ENCODE results near the gene ZNF774.

ZNF774 gene

GRCh38 chr15:90396321-90396720, 44.2 kb downstream of the ZNF774 start:
- no peak overlapping the region for H3K14ac ChIP-seq (ENCODE audit: low read length)
- H3K27ac ChIP-seq (replicated peaks; ENCODE audit: low read length), result no peak overlapping the region
- H2BK120ac ChIP-seq (ENCODE audit: low read depth, low read length), result no peak overlapping the region
- no peak overlapping the region for H3K18ac ChIP-seq (ENCODE audit: low read length)
- H2BK5ac ChIP-seq (ENCODE audit: low read length), result no peak overlapping the region
- H3K9ac ChIP-seq (ENCODE audit: low read depth, low read length, poor library complexity), result no peak overlapping the region
- H4K91ac ChIP-seq (ENCODE audit: low read depth, low read length, poor library complexity), result no peak overlapping the region
- H3K9me3 ChIP-seq (replicated peaks in 1 of 2; ENCODE audit: control insufficient read depth in 2 of 2, insufficient read depth in 1 of 2, low read depth in 1 of 2, low read length in 2 of 2), result no peaks in the 10 kb centered on the region
- H2BK12ac ChIP-seq (ENCODE audit: low read length), result no peak overlapping the region
- DNase-seq (ENCODE audit: low spot score), result no peak
- H3K23ac ChIP-seq (ENCODE audit: low read depth, low read length, poor library complexity), result no peak overlapping the region
- no peak overlapping the region for H3K4ac ChIP-seq (ENCODE audit: low read length)
- H2AK5ac ChIP-seq (ENCODE audit: low read depth, low read length), result no peak overlapping the region
- peaks cover 0 to 26% of the 10 kb centered on the region in 2 donors for H3K36me3 ChIP-seq (replicated peaks in 1 of 2; ENCODE audit: control insufficient read depth in 2 of 2, insufficient read depth in 2 of 2, low read length in 2 of 2)
- peaks cover 4 to 8% of the 10 kb centered on the region in 2 donors for H3K4me1 ChIP-seq (ENCODE audit: control insufficient read depth in 2 of 2, insufficient read depth in 1 of 2, low read depth in 1 of 2, low read length in 2 of 2)
- H2BK15ac ChIP-seq (ENCODE audit: low read length), result no peak overlapping the region
- H3K27me3 ChIP-seq (ENCODE audit: control insufficient read depth in 3 of 3, insufficient read depth in 3 of 3, low read depth in 1 of 3, low read length in 3 of 3), result no peaks in the 10 kb centered on the region
- WGBS, 2 donors (ENCODE audit: extremely low coverage in 2 of 2, insufficient read length in 2 of 2, insufficient replicate concordance in 1 of 2), result no CpG with 5 or more reads among the region's 4 CpGs
- no peak overlapping the region for H2AFZ ChIP-seq (ENCODE audit: low read length)
- no peak overlapping the region for H4K8ac ChIP-seq (ENCODE audit: low read depth, low read length)
- H3K4me3 ChIP-seq (ENCODE audit: low read length in 2 of 2), result no peak overlapping the region
- peaks cover 2% of the 10 kb centered on the region for H3K79me1 ChIP-seq (ENCODE audit: low read depth, low read length)
- no peak overlapping the region for H3K4me2 ChIP-seq (ENCODE audit: insufficient read depth, low read length, poor library complexity, severe bottlenecking)

- Histone ChIP-seq H3K9ac (ENCODE audit: low read depth, low read length, poor library complexity) (no peak overlapping the region), H3K36me3 (replicated peaks in 1 of 2; ENCODE audit: control insufficient read depth in 2 of 2, insufficient read depth in 2 of 2, low read length in 2 of 2) (peaks cover 0 to 3% of the 10 kb centered on the region in 2 donors), H4K8ac (ENCODE audit: low read depth, low read length) (no peak overlapping the region), H2AK5ac (ENCODE audit: low read depth, low read length) (no peak overlapping the region), H3K4me1 (ENCODE audit: control insufficient read depth in 2 of 2, insufficient read depth in 1 of 2, low read depth in 1 of 2, low read length in 2 of 2) (peaks cover 4 to 14% of the 10 kb centered on the region in 2 donors), H3K4me3 (ENCODE audit: low read length in 2 of 2) (no peak overlapping the region), H3K4ac (ENCODE audit: low read length) (no peak overlapping the region), H3K9me3 (replicated peaks in 1 of 2; ENCODE audit: control insufficient read depth in 2 of 2, insufficient read depth in 1 of 2, low read depth in 1 of 2, low read length in 2 of 2) (no peaks in the 10 kb centered on the region), H3K27me3 (ENCODE audit: control insufficient read depth in 3 of 3, insufficient read depth in 3 of 3, low read depth in 1 of 3, low read length in 3 of 3) (no peaks in the 10 kb centered on the region), H3K23ac (ENCODE audit: low read depth, low read length, poor library complexity) (no peak overlapping the region), H3K14ac (ENCODE audit: low read length) (no peak overlapping the region), H2BK5ac (ENCODE audit: low read length) (no peak overlapping the region), H2BK120ac (ENCODE audit: low read depth, low read length) (no peak overlapping the region), H3K79me1 (ENCODE audit: low read depth, low read length) (peaks cover 2% of the 10 kb centered on the region), H2BK15ac (ENCODE audit: low read length) (no peak overlapping the region), H3K4me2 (ENCODE audit: insufficient read depth, low read length, poor library complexity, severe bottlenecking) (no peak overlapping the region), H2BK12ac (ENCODE audit: low read length) (no peak overlapping the region), H3K18ac (ENCODE audit: low read length) (no peak overlapping the region), H3K27ac (replicated peaks; ENCODE audit: low read length) (no peak overlapping the region), H4K91ac (ENCODE audit: low read depth, low read length, poor library complexity) (no peak overlapping the region), H2AFZ (ENCODE audit: low read length) (peak overlapping the region; percentile 19)
- no peak for DNase-seq (ENCODE audit: low spot score)
- no CpG with 5 or more reads among the region's 7 CpGs for WGBS, 2 donors (ENCODE audit: extremely low coverage in 2 of 2, insufficient read length in 2 of 2, insufficient replicate concordance in 1 of 2)
Measured at GRCh38 chr15:90400005-90400758, 48.1 kb downstream of the ZNF774 start.

GRCh38 chr15:90400759-90401314, 48.8 kb downstream of the ZNF774 start:
- peak; percentile 26 for DNase-seq (ENCODE audit: low spot score)
- H3K4me1 ChIP-seq (ENCODE audit: control insufficient read depth in 2 of 2, insufficient read depth in 1 of 2, low read depth in 1 of 2, low read length in 2 of 2), result peaks cover 4 to 14% of the 10 kb centered on the region in 2 donors
- H4K8ac ChIP-seq (ENCODE audit: low read depth, low read length), result no peak overlapping the region
- no peaks in the 10 kb centered on the region for H3K9me3 ChIP-seq (replicated peaks in 1 of 2; ENCODE audit: control insufficient read depth in 2 of 2, insufficient read depth in 1 of 2, low read depth in 1 of 2, low read length in 2 of 2)
- H2AK5ac ChIP-seq (ENCODE audit: low read depth, low read length), result no peak overlapping the region
- no peak overlapping the region for H3K14ac ChIP-seq (ENCODE audit: low read length)
- no peak overlapping the region for H2BK15ac ChIP-seq (ENCODE audit: low read length)
- H4K91ac ChIP-seq (ENCODE audit: low read depth, low read length, poor library complexity), result no peak overlapping the region
- H3K79me1 ChIP-seq (ENCODE audit: low read depth, low read length), result peaks cover under 1% of the 10 kb centered on the region
- peak overlapping the region; percentile 19 for H2AFZ ChIP-seq (ENCODE audit: low read length)
- H3K4ac ChIP-seq (ENCODE audit: low read length), result no peak overlapping the region
- H3K36me3 ChIP-seq (replicated peaks in 1 of 2; ENCODE audit: control insufficient read depth in 2 of 2, insufficient read depth in 2 of 2, low read length in 2 of 2), result peaks cover 0 to 3% of the 10 kb centered on the region in 2 donors
- H3K18ac ChIP-seq (ENCODE audit: low read length), result no peak overlapping the region
- no peak overlapping the region for H2BK5ac ChIP-seq (ENCODE audit: low read length)
- H2BK12ac ChIP-seq (ENCODE audit: low read length), result no peak overlapping the region
- WGBS, 2 donors (ENCODE audit: extremely low coverage in 2 of 2, insufficient read length in 2 of 2, insufficient replicate concordance in 1 of 2), result no CpG with 5 or more reads among the region's 7 CpGs
- H3K4me2 ChIP-seq (ENCODE audit: insufficient read depth, low read length, poor library complexity, severe bottlenecking), result no peak overlapping the region
- no peak overlapping the region for H3K9ac ChIP-seq (ENCODE audit: low read depth, low read length, poor library complexity)
- no peak overlapping the region for H3K23ac ChIP-seq (ENCODE audit: low read depth, low read length, poor library complexity)
- no peak overlapping the region for H2BK120ac ChIP-seq (ENCODE audit: low read depth, low read length)
- no peak overlapping the region for H3K27ac ChIP-seq (replicated peaks; ENCODE audit: low read length)
- no peaks in the 10 kb centered on the region for H3K27me3 ChIP-seq (ENCODE audit: control insufficient read depth in 3 of 3, insufficient read depth in 3 of 3, low read depth in 1 of 3, low read length in 3 of 3)
- no peak overlapping the region for H3K4me3 ChIP-seq (ENCODE audit: low read length in 2 of 2)

GRCh38 chr15:90401495-90401894, 49.4 kb downstream of the ZNF774 start:
- no peak for DNase-seq (ENCODE audit: low spot score)
- Histone ChIP-seq H2AK5ac (ENCODE audit: low read depth, low read length) (no peak overlapping the region), H3K27me3 (ENCODE audit: control insufficient read depth in 3 of 3, insufficient read depth in 3 of 3, low read depth in 1 of 3, low read length in 3 of 3) (no peaks in the 10 kb centered on the region), H3K4me3 (ENCODE audit: low read length in 2 of 2) (no peak overlapping the region), H3K18ac (ENCODE audit: low read length) (no peak overlapping the region), H3K14ac (ENCODE audit: low read length) (no peak overlapping the region), H4K8ac (ENCODE audit: low read depth, low read length) (no peak overlapping the region), H2BK12ac (ENCODE audit: low read length) (no peak overlapping the region), H3K27ac (replicated peaks; ENCODE audit: low read length) (no peak overlapping the region), H3K23ac (ENCODE audit: low read depth, low read length, poor library complexity) (no peak overlapping the region), H3K4me2 (ENCODE audit: insufficient read depth, low read length, poor library complexity, severe bottlenecking) (no peak overlapping the region), H2BK5ac (ENCODE audit: low read length) (no peak overlapping the region), H3K4me1 (ENCODE audit: control insufficient read depth in 2 of 2, insufficient read depth in 1 of 2, low read depth in 1 of 2, low read length in 2 of 2) (peaks cover 4 to 14% of the 10 kb centered on the region in 2 donors), H3K4ac (ENCODE audit: low read length) (no peak overlapping the region), H3K36me3 (replicated peaks in 1 of 2; ENCODE audit: control insufficient read depth in 2 of 2, insufficient read depth in 2 of 2, low read length in 2 of 2) (no peaks in the 10 kb centered on the region), H2BK15ac (ENCODE audit: low read length) (no peak overlapping the region), H3K9ac (ENCODE audit: low read depth, low read length, poor library complexity) (no peak overlapping the region), H3K9me3 (replicated peaks in 1 of 2; ENCODE audit: control insufficient read depth in 2 of 2, insufficient read depth in 1 of 2, low read depth in 1 of 2, low read length in 2 of 2) (no peaks in the 10 kb centered on the region), H2BK120ac (ENCODE audit: low read depth, low read length) (no peak overlapping the region), H4K91ac (ENCODE audit: low read depth, low read length, poor library complexity) (no peak overlapping the region), H2AFZ (ENCODE audit: low read length) (no peak overlapping the region), H3K79me1 (ENCODE audit: low read depth, low read length) (no peaks in the 10 kb centered on the region)
- WGBS, 2 donors (ENCODE audit: extremely low coverage in 2 of 2, insufficient read length in 2 of 2, insufficient replicate concordance in 1 of 2), result no CpG with 5 or more reads among the region's 1 CpG
